ENCODE results near the gene ARFGEF2.
"Not testable (repeated sequence)": the region's sequence is repeated elsewhere in the genome, so short reads cannot be mapped to it uniquely, and the experiment has no call there.

ARFGEF2 gene

DNA sequence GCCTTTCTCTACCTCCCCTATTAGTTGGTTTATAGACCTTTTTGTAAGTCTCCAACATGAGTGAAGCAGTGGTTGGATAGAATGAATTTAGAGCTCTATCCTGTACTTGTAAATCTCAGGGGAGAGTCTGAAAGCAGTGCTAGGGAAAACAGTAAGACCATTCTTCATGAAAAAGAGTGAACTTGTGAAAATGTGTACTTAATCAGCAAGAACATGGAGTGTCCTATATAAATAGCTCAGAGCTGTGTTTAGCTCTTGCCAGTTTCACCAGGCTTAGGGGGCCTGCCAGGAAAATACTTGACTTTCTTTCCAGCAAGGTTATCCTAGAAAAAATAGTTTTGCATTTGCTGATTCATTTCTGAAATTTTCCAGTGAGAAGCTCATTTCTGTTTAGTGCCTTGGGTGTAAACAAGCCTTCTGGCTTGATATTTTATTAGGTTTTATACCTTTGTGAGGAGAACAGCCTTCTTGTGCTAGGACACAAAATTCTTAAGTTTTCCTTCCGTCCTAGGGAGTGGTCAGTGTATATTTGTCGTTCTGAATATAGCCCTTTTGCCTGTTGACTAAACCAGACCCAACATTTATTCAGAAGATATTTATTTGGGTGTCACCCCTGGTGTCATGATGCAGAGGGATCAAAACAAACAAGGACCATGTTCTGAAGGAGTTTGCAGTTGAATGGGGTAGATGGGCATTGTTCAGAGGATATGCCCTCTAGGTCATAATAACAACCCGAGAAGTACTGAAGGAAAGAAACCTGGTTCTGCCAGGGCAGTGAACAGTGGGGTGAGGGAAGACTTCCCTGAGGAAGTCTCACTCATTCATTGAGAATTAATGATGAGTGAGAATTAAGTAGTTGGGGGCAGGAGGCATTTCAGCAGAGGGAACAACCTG is 7.6 kb downstream of the ARFGEF2 start:
- no peak for TF ChIP-seq GATA1 (IDR thresholded peaks at IDR 0.05; ENCODE audit: low read depth, low read length)
- TF ChIP-seq POLR2A (IDR thresholded peaks at IDR 0.05; ENCODE audit: low read length), result no peak
- DNase-seq, result no peak

DNA sequence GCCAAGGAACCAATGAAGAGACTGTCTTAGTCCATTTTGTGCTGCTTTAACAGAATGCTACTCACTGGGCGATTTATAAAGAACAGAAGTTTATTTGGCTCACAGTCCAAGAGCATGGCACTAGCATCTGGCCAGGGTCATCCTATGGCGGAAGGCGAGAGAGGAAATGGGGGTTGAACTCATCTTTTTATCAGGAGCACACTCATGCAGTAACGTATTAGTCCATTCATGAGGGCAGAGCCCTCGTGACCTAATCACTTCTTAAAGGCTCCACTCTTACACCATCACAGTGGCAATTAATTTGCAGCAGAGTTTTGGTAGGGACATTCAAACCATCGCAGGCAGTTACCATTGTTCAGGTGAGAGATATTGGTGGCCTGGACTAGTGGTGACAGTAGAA is 8.5 kb downstream of the ARFGEF2 start:
- TF ChIP-seq POLR2A (IDR thresholded peaks at IDR 0.05; ENCODE audit: low read length) (no peak), GATA1 (IDR thresholded peaks at IDR 0.05; ENCODE audit: low read depth, low read length) (no peak)
- peak; percentile 54 to 58 for DNase-seq

DNA sequence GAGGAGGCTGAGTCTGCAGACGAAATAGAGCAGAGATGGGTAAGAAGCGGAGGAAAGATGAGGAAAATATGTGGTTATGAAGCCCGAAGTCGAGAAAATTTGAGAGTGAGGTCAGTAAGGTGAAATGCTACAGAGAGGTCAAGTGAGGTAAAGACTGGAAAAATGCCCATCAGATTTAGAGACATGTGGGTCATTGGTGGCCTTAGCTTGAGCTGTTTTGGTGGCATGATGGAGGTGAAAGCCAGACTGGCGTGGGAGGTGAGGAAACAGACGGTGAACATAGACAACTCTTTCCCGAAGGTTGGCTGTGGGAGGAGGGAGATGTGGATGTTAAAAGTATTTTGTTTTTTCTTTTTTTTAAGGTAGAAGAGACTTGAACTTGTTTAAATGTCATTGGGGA is 9.4 kb downstream of the ARFGEF2 start:
- DNase-seq, result peak; percentile 9 to 11
- TF ChIP-seq POLR2A (IDR thresholded peaks at IDR 0.05; ENCODE audit: low read length), result no peak
- TF ChIP-seq GATA1 (IDR thresholded peaks at IDR 0.05; ENCODE audit: low read depth, low read length), result no peak

DNA sequence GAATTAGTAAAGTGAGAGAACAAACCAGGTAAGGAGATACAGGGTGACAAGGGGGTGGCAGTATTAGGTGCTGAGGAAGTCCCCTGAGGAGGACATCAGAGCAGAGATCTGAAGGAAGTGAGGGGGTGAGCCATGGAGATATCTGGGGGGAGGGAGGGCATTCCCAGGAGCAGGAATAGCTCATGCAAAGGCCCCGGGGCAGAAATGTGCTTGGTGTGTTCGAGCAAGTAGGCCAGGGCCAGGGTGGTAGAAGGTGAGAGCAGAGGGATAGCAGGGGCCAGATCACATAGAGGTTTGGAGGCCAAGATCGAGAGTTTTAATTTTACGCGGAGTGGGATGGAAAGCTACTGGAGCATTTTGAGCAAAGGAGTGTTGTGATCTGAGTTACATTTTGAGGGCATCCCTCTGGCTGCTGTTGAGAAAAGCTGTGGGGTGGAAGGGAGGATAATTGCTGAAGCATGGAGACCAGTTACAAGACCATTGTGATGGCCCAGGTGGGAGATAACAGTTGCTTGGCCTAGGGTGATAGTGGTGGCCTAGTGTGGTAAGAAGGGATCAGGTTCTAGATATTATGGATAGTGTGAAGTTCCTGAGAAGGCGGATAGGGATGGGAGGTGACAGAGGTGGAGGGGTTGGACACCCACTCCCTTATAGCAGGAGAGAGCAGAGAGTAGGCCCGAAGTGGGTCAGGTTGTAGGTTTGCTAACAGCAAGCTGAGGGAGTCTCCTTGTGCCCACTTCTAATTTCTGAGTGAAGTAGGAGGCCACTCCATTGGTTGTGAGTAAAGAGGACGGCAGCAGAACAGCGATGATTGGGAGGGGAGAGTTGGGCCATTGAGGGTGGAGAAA is 10.2 kb downstream of the ARFGEF2 start:
- TF ChIP-seq POLR2A (IDR thresholded peaks at IDR 0.05; ENCODE audit: low read length) (no peak), GATA1 (IDR thresholded peaks at IDR 0.05; ENCODE audit: low read depth, low read length) (no peak)
- DNase-seq, result no peak

DNA sequence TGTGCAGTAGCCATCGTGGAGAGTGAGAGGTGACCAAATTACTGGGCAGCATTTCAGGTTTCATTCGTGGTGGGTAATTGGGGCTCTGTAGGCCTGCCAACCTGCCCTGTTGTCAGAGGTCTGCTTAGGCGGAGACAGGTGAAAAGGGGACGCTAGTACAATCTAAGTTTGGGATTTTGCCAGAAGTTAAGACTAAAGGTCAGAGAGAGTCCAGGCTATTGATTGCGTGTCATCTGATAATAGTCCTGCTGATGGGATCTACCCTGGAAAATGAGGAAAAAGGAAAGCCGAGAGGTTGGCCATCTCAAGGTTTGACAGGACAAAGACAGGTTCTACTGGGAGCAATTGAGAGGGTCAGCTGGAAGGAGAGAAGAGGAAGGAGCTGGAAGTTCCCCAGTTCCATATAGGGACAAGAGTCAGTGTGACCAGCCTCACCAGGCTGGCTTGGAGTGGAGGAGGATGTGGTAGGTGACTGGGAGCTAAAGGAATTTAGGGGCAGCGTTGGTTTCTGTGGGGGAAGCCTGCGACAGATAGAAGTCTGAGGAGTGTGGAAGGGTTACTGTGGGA is 10.9 kb downstream of the ARFGEF2 start:
- no peak for DNase-seq
- TF ChIP-seq POLR2A (IDR thresholded peaks at IDR 0.05; ENCODE audit: low read length) (no peak), GATA1 (IDR thresholded peaks at IDR 0.05; ENCODE audit: low read depth, low read length) (no peak)

DNA sequence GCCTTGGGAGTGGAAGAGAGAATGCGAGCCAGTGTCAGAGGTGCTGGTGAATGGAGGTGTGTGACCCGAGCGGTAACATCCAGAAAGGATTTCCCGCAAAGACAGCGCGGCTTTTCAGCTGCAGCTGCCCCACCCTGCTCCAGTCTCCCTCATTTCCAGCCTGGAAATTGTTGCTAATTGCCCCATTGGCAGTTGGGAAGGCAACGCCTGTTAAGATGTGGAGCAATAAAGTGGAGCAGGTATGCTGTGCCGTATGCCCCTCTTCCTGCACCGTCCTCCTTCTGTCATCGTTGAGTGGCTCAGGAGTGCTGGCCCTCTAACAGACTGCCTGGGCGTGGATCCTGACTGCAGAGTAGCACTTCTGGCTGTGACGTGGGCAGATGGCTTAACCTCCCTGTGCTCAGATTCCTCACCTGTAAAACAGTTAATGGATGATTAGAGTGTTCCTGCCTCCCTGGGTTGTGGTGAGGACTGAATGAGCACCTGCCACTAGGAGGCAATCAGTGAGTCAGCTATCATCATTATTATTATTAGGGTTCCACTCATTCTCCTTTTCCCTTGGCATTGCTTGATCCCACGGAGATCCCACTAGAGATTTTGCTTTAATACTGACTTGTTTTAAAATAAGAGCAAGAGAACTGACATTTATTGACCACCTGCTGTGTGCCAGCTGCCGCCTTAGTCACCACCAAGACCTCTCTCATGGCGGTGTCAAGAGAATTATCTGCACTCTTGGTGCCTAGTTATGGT is 11.7 kb downstream of the ARFGEF2 start:
- DNase-seq, result no peak
- TF ChIP-seq GATA1 (IDR thresholded peaks at IDR 0.05; ENCODE audit: low read depth, low read length) (no peak), POLR2A (IDR thresholded peaks at IDR 0.05; ENCODE audit: low read length) (no peak)

DNA sequence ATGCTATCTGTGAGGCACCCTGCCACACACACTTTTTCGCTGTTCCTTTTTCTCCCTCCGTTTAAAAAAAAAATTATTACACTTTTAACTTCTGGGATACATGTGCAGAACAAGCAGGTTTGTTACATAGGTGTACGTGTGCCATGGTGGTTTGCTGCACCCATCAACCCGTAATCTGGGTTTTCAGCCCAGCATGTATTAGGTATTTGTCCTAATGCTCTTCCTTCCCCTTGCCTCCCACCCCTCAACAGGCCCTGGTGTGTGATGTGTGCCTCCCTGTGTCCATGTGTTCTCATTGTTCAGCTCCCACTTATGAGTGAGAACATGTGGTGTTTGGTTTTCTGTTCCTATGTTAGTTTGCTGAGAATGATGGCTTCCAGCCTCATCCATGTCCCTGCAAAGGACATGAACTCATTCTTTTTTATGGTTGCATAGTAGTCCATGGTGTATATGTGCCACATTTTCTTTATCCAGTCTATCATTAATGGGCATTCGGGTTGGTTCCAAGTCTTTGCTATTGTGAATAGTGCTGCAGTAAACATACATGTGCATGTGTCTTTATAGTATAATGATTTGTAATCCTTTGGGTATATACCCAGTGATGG is 12.9 kb downstream of the ARFGEF2 start:
- not testable (repeated sequence) for DNase-seq

DNA sequence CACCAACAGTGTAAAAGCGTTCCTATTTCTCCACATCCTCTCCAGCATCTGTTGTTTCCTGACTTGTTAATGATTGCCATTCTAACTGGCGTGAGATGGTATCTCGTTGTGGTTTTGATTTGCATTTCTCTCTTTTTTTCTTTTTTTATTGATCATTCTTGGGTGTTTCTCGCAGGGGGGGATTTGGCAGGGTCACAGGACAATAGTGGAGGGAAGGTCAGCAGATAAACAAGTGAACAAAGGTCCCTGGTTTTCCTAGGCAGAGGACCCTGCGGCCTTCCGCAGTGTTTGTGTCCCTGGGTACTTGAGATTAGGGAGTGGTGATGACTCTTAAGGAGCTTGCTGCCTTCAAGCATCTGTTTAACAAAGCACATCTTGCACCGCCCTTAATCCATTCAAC is 13.5 kb downstream of the ARFGEF2 start:
- not testable (repeated sequence) for DNase-seq

DNA sequence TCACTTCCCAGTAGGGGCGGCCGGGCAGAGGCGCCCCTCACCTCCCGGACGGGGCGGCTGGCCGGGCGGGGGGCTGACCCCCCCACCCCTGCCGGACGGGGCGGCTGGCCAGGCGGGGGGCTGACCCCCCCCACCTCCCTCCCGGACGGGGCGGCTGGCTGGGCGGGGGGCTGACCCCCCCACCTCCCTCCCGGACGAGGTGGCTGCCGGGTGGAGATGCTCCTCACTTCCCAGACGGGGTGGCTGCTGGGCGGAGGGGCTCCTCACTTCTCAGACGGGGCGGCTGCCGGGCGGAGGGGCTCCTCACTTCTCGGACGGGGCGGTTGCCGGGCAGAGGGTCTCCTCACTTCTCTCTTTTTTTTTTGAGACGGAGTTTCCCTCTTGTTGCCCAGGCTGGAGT is 14.7 kb downstream of the ARFGEF2 start:
- DNase-seq, result not testable (repeated sequence)

DNA sequence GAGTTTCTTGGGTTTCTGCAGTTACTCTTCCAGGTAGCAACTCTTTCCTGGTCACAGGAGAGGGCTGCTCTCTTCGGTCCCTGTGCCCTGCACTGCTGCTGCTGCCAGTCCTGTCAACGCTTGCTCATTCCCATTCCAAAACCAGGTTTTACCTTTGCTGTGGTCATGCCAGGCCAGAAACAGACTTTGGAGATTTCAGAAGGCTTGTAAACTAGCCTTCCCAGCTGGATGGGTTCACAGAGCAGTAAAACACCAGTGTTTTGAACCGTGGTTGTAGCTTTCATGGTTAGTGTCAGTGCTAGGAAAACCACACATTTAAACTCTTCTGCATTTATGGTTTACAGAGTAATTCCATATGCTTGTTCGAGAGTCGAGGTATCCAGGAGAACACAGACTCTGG is 16.2 kb downstream of the ARFGEF2 start:
- no peak for TF ChIP-seq GATA1 (IDR thresholded peaks at IDR 0.05; ENCODE audit: low read depth, low read length)
- no peak for TF ChIP-seq POLR2A (IDR thresholded peaks at IDR 0.05; ENCODE audit: low read length)
- DNase-seq, result no peak

DNA sequence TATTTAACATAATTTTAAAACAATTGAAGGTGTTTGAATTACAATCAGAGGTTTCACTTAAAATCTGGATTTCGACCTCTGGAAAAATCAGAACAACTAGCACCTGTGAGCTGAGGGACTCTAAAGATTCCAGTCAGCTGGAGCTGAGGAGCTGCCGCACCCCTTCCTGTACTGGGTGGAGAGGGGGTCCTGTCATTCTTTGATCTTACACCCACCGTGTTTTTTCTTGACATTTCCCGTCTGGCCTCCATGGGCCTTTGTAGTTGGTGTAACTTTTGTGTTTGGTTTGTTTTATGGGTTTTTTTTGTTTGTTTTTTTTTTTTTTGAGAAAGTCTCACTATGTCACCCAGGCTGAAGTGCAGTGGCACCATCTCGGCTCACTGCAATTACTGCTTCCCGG is 17.2 kb downstream of the ARFGEF2 start:
- TF ChIP-seq POLR2A (IDR thresholded peaks at IDR 0.05; ENCODE audit: low read length) (no peak), GATA1 (IDR thresholded peaks at IDR 0.05; ENCODE audit: low read depth, low read length) (no peak)
- no peak for DNase-seq

DNA sequence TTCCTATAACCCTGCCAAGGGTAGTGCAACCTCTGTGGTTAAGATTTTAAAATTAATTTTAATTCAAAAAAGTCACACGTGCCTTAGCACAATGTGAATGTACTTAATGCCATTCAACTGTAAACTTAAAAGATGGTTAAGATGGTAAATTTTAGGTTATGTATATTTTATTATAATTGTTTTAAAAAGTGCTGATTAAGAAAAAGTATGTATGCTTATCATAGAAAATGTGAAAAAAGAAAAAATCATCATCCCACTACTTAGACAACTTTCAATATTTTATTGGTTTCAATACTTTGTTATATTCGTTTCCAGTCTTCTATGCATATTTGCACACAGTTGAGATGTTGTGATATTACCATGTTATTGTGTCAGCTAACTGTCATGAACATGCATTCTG is 18.7 kb downstream of the ARFGEF2 start:
- DNase-seq, result no peak
- no peak for TF ChIP-seq POLR2A (IDR thresholded peaks at IDR 0.05; ENCODE audit: low read length)
- no peak for TF ChIP-seq GATA1 (IDR thresholded peaks at IDR 0.05; ENCODE audit: low read depth, low read length)

DNA sequence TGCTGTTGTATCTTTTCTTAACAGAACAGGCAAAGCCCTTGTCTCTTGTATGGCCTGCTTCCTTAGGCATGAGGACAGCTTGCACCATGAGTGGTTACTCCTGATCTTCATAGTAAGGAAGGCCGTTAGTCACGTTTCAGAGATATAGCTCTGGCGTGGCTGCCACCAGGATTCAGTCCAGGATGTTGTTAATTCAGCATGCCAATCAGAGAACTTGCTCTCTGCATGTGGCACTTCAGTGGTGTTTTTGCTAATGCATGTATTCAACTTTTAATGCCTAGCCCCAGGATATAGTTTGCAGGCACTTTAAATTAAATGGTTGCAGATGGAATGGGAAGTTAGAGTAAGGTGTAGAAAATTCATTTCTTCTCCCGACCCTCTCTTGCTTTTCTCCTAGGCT is 20.0 kb downstream of the ARFGEF2 start:
- no peak for TF ChIP-seq POLR2A (IDR thresholded peaks at IDR 0.05; ENCODE audit: low read length)
- no peak for TF ChIP-seq GATA1 (IDR thresholded peaks at IDR 0.05; ENCODE audit: low read depth, low read length)
- DNase-seq, result no peak

DNA sequence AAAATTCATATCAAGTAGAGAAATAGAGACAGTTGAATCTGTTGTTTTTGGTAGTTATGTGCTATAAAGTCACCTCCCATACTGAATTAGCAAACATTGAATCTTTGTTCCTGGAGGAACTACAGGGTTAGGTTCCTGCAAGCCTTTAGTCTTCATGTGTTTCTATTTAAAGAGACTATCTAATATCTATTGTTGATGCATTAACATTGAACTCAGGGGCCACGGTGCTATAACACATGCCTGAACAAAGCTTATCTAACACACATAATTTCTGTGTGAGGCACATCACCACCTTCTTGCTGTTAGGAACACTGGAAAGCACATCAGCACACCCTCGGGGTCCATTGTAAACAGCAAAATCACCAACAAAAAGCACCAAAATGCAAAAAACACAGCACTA is 21.2 kb downstream of the ARFGEF2 start:
- TF ChIP-seq POLR2A (IDR thresholded peaks at IDR 0.05; ENCODE audit: low read length) (no peak), GATA1 (IDR thresholded peaks at IDR 0.05; ENCODE audit: low read depth, low read length) (no peak)
- no peak for DNase-seq

Measured in erythroblast (primary cell).